Measurements from ENCODE around the gene CELF5.

- TF ChIP-seq, protein P1, sequence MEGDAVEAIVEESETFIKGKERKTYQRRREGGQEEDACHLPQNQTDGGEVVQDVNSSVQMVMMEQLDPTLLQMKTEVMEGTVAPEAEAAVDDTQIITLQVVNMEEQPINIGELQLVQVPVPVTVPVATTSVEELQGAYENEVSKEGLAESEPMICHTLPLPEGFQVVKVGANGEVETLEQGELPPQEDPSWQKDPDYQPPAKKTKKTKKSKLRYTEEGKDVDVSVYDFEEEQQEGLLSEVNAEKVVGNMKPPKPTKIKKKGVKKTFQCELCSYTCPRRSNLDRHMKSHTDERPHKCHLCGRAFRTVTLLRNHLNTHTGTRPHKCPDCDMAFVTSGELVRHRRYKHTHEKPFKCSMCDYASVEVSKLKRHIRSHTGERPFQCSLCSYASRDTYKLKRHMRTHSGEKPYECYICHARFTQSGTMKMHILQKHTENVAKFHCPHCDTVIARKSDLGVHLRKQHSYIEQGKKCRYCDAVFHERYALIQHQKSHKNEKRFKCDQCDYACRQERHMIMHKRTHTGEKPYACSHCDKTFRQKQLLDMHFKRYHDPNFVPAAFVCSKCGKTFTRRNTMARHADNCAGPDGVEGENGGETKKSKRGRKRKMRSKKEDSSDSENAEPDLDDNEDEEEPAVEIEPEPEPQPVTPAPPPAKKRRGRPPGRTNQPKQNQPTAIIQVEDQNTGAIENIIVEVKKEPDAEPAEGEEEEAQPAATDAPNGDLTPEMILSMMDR (IDR thresholded peaks at IDR 0.05), result no peak
- no peak for TF ChIP-seq POLR2A (IDR thresholded peaks at IDR 0.05)
Measured at GRCh38 chr19:3193256-3194105, 31.0 kb upstream of the CELF5 start.
